GM23248 (cell line): ENCODE results near the gene TP53RK.

ENCODE experiments used
- EZH2 ChIP-seq: fragments of 200-600 bp; sonication (generic); IDR thresholded peaks from 2 replicates; pipeline ENCODE4 v1.6.1; 2018; ENCODE audit warnings: antibody characterized with exemption, mild to moderate bottlenecking; ENCODE audit not compliant: insufficient read depth, poor library complexity, severe bottlenecking
- EZH2phosphoT487 ChIP-seq: fragments of 200-600 bp; sonication (generic); IDR thresholded peaks from 2 replicates; pipeline ENCODE4 v1.6.1; 2018; ENCODE audit warnings: antibody characterized with exemption, moderate library complexity, mild to moderate bottlenecking, low read depth; ENCODE audit not compliant: insufficient read depth

DNA sequence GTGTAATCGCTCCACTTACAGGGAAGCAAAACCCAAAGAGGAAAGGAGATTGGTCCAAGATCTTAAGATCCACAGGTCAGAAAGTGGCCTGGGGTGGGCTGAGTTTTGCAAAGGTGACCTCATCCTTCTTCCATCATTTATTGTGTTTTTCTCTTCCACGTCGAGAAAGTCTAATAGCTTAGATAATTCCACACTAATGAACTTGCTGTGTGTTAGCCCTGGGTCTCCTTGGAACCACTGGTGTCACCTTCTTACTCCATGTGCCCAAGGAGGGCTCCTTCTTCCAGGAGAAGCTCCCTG lies 39.6 kb downstream of the TP53RK start:
- TF ChIP-seq EZH2 = no peak
- TF ChIP-seq EZH2phosphoT487 = no peak
